GM12878 (cell line): Measurements from ENCODE around the gene SELPLG. TPM values are rescaled to one million over a fixed set of nuclear protein-coding genes. Genes with fewer than 3 reads are reported as not detected.

ENCODE experiments used
- CBX5 ChIP-seq: sonication (generic); IDR thresholded peaks from 2 replicates; pipeline ENCODE4 v1.6.1; 2016; ENCODE audit warnings: low read depth, moderate library complexity, mild to moderate bottlenecking, inconsistent platforms
- CREM ChIP-seq: IDR thresholded peaks from 2 replicates; pipeline ENCODE4 v1.6.1; 2014; ENCODE audit warnings: antibody characterized with exemption, low read depth
- DPF2 ChIP-seq: fragments of 450-650 bp; IDR thresholded peaks from 2 replicates; pipeline ENCODE4 v1.6.1; 2017; ENCODE audit warnings: mild to moderate bottlenecking
- EZH2 ChIP-seq: IDR thresholded peaks from 2 replicates; pipeline ENCODE4 v1.6.1; 2012; ENCODE audit warnings: low read depth, mild to moderate bottlenecking, control low read depth, inconsistent platforms, low read length, borderline replicate concordance; ENCODE audit not compliant: control insufficient read depth
- FOS ChIP-seq: IDR thresholded peaks from 3 replicates; pipeline ENCODE4 v1.6.1; 2011; ENCODE audit warnings: borderline replicate concordance; ENCODE audit not compliant: insufficient read length; ENCODE audit errors: extremely low read depth
- FOXM1 ChIP-seq: IDR thresholded peaks from 2 replicates; pipeline ENCODE4 v1.6.1; 2012; ENCODE audit warnings: low read depth, mild to moderate bottlenecking, inconsistent platforms, low read length, moderate library complexity
- HDGF ChIP-seq: fragments of 450-650 bp; IDR thresholded peaks from 2 replicates; pipeline ENCODE4 v1.6.1; 2016; ENCODE audit warnings: antibody characterized with exemption
- IKZF2 ChIP-seq, 2 experiments: fragments of 450-650 bp; IDR thresholded peaks; 2 replicates each; pipeline ENCODE4 v1.6.1; 2017; ENCODE audit warnings: mild to moderate bottlenecking in 2 of 2, moderate library complexity in 2 of 2
- IRF4 ChIP-seq: IDR thresholded peaks from 2 replicates; pipeline ENCODE4 v1.6.1; 2011; ENCODE audit warnings: low read depth, low read length
- MLLT1 ChIP-seq: fragments of 450-650 bp; IDR thresholded peaks from 2 replicates; pipeline ENCODE4 v1.6.1; 2016; ENCODE audit warnings: mild to moderate bottlenecking
- NFYA ChIP-seq: IDR thresholded peaks from 2 replicates; pipeline ENCODE4 v1.6.1; 2011; ENCODE audit warnings: low read depth, mild to moderate bottlenecking, low read length, improper control_type of control experiment, borderline replicate concordance
- NR2C1 ChIP-seq: fragments of 450-650 bp; IDR thresholded peaks from 2 replicates; pipeline ENCODE4 v1.6.1; 2017; ENCODE audit warnings: antibody characterized with exemption, mild to moderate bottlenecking, moderate library complexity
- NR2C2 ChIP-seq: IDR thresholded peaks from 2 replicates; pipeline ENCODE4 v1.6.1; 2011; ENCODE audit warnings: borderline replicate concordance, low read depth; ENCODE audit not compliant: control insufficient read depth, insufficient read length
- PKNOX1 ChIP-seq: fragments of 450-650 bp; IDR thresholded peaks from 2 replicates; pipeline ENCODE4 v1.6.1; 2016; ENCODE audit warnings: mild to moderate bottlenecking
- POLR2A ChIP-seq: IDR thresholded peaks from 2 replicates; pipeline ENCODE4 v1.6.1; 2011; ENCODE audit warnings: low read depth, mild to moderate bottlenecking, low read length
- POLR2AphosphoS2 ChIP-seq: IDR thresholded peaks from 2 replicates; pipeline ENCODE4 v1.6.1; 2011; ENCODE audit warnings: low read depth, mild to moderate bottlenecking, low read length, improper control_type of control experiment, moderate library complexity
- RAD21 ChIP-seq: IDR thresholded peaks from 2 replicates; pipeline ENCODE4 v1.6.1; 2011; ENCODE audit warnings: mild to moderate bottlenecking, low read depth, low read length, moderate library complexity; ENCODE audit not compliant: insufficient read depth
- SIN3A ChIP-seq: IDR thresholded peaks from 2 replicates; pipeline ENCODE4 v1.6.1; 2012; ENCODE audit warnings: low read depth, low read length, improper control_type of control experiment
- SIX5 ChIP-seq: IDR thresholded peaks from 2 replicates; pipeline ENCODE4 v1.6.1; 2011; ENCODE audit warnings: mild to moderate bottlenecking, low read depth, low read length, moderate library complexity; ENCODE audit not compliant: severe bottlenecking
- SP1 ChIP-seq: IDR thresholded peaks from one replicate; pipeline ENCODE4 v1.6.1; 2011; ENCODE audit warnings: low read depth, low read length
- TAF1 ChIP-seq: IDR thresholded peaks from 2 replicates; pipeline ENCODE4 v1.6.1; 2011; ENCODE audit warnings: mild to moderate bottlenecking, low read depth, low read length, borderline replicate concordance
- TCF12 ChIP-seq: IDR thresholded peaks from 2 replicates; pipeline ENCODE4 v1.6.1; 2011; ENCODE audit warnings: low read depth, mild to moderate bottlenecking, low read length
- TCF3 ChIP-seq: IDR thresholded peaks from 2 replicates; pipeline ENCODE4 v1.6.1; 2012; ENCODE audit warnings: low read depth, mild to moderate bottlenecking, low read length, borderline replicate concordance; ENCODE audit not compliant: insufficient read depth
- YBX1 ChIP-seq: fragments of 450-650 bp; IDR thresholded peaks from 2 replicates; pipeline ENCODE4 v1.6.1; 2016; ENCODE audit warnings: antibody characterized with exemption
- YY1 ChIP-seq: IDR thresholded peaks from 2 replicates; pipeline ENCODE4 v1.6.1; 2011; ENCODE audit warnings: low read depth, mild to moderate bottlenecking, low read length
- ZBTB4 ChIP-seq: fragments of 450-650 bp; formaldehyde crosslinking; IDR thresholded peaks from 2 replicates; pipeline ENCODE4 v1.4.0; 2022; ENCODE audit warnings: mild to moderate bottlenecking, moderate library complexity
- ZNF24 ChIP-seq: fragments of 450-650 bp; IDR thresholded peaks from 2 replicates; pipeline ENCODE4 v1.6.1; 2017; ENCODE audit warnings: antibody characterized with exemption, mild to moderate bottlenecking
- ZNF274 ChIP-seq: IDR thresholded peaks from one replicate; pipeline ENCODE4 v1.8.0; 2011; ENCODE audit not compliant: insufficient read length, insufficient read depth
- polyA plus RNA-seq, 11 experiments: library from polyadenylated mRNA; depleted of rRNA in 4 of 11; unstranded in 6 of 11; stranded (reverse) in 5 of 11; fragments of >200 nt; fragmentation: Nextera tagmentation in 4 of 11; fragmentation: Illumina TruSeq in 1 of 11; extraction: Ambion mirVana in 4 of 11; extraction: Trizol in 1 of 11; gene quantifications; 1 replicate in 1 of 11; 2 replicates in 10 of 11; pipeline versions ENCODE4 v1.2.1 to v1.2.3, GENCODE V29; 2011 to 2016; ENCODE audit warnings: inconsistent platforms in 2 of 11, missing spikeins in 2 of 11, low read depth in 1 of 11
- total RNA-seq, 4 experiments: library from RNA; depleted of rRNA in 3 of 4; stranded (reverse); fragments of >200 nt in 3 of 4; fragmentation: Illumina TruSeq in 1 of 4; extraction: Trizol in 1 of 4; gene quantifications; 2 replicates each; pipeline versions ENCODE4 v1.2.1 to v1.2.3, GENCODE V29; 2013 to 2021

SELPLG gene
- total and polyA plus RNA-seq, 10 of the 15 experiments (the other 5 are each of a cell fraction or from before 2014, with no cell fraction given) = 3.2 to 32.3 (median 23.9) TPM

GRCh38 chr12:108633534-108634248 is at the start of gene SELPLG (continued):
- TF ChIP-seq MLLT1 = peak; percentile 86
- peak; percentile 98 for TF ChIP-seq DPF2
- TF ChIP-seq FOS = no peak
- peak; percentile 50 for TF ChIP-seq POLR2AphosphoS2
- TF ChIP-seq ZNF274 = no peak
- no peak for TF ChIP-seq NFYA
- TF ChIP-seq IRF4 = peak; percentile 96
- peak; percentile 83 for TF ChIP-seq PKNOX1
- no peak for TF ChIP-seq TAF1
- no peak for TF ChIP-seq YBX1
- TF ChIP-seq CBX5 = no peak
- no peak for TF ChIP-seq NR2C2
- no peak for TF ChIP-seq SIN3A
- TF ChIP-seq RAD21 = no peak; the same call in 1 of the 2 replicates
- no peak for TF ChIP-seq NR2C1
- TF ChIP-seq EZH2 = no peak
- TF ChIP-seq FOXM1 = peak; percentile 78; the same call in 1 of the 2 replicates
- peak; percentile 98 to 99 for TF ChIP-seq IKZF2 (IDR thresholded peaks at IDR 0.05)
- TF ChIP-seq POLR2A = peak; percentile 77
- TF ChIP-seq YY1 = peak; percentile 51
- TF ChIP-seq SP1 = peak; percentile 81
- TF ChIP-seq TCF3 = peak; percentile 96
- no peak for TF ChIP-seq ZBTB4 (CRISPR knock-in tag)
- TF ChIP-seq TCF12 = peak; percentile 98
- peak; percentile 75 for TF ChIP-seq CREM
- no peak; the same call in 1 of the 2 replicates for TF ChIP-seq HDGF
- TF ChIP-seq SIX5 = no peak
- TF ChIP-seq ZNF24 = peak; percentile 68
